WERI-Rb-1 (cell line): ENCODE data around the gene MCTS1.
"Not testable (repeated sequence)": the region's sequence is repeated elsewhere in the genome, so short reads cannot be mapped to it uniquely, and the experiment has no call there.

ENCODE experiments used
- DNase-seq: peaks from one replicate; pipeline ENCODE4 v3.0.0-alpha.2; 2020
- H3K27ac ChIP-seq: fragments of 250-450 bp; sonication (Bioruptor Pico); 2 replicates; pipeline ENCODE4 v1.5.1; 2020; ENCODE audit warnings: mild to moderate bottlenecking, moderate library complexity
- H3K27me3 ChIP-seq: fragments of 250-450 bp; sonication (Bioruptor Pico); 2 replicates; pipeline ENCODE4 v1.5.1; 2021; ENCODE audit warnings: mild to moderate bottlenecking, low read depth, moderate library complexity; ENCODE audit not compliant: insufficient read depth, severe bottlenecking
- H3K36me3 ChIP-seq: fragments of 250-450 bp; sonication (Bioruptor Pico); 2 replicates; pipeline ENCODE4 v1.5.1; 2020; ENCODE audit warnings: mild to moderate bottlenecking, moderate library complexity
- H3K4me3 ChIP-seq: 2 replicates; pipeline ENCODE4 v1.5.1; 2011; ENCODE audit warnings: low read depth, mild to moderate bottlenecking, control low read depth, low read length
- H3K9me3 ChIP-seq: fragments of 250-450 bp; sonication (Bioruptor Pico); 2 replicates; pipeline ENCODE4 v1.5.1; 2021; ENCODE audit warnings: mild to moderate bottlenecking, moderate library complexity; ENCODE audit not compliant: severe bottlenecking
- TF ChIP-seq, protein P1 (sequence below): IDR thresholded peaks from 2 replicates; pipeline ENCODE4 v1.5.1; 2011; ENCODE audit warnings: low read depth, mild to moderate bottlenecking, control low read depth, inconsistent platforms, low read length

The MCTS1 gene

DNA sequence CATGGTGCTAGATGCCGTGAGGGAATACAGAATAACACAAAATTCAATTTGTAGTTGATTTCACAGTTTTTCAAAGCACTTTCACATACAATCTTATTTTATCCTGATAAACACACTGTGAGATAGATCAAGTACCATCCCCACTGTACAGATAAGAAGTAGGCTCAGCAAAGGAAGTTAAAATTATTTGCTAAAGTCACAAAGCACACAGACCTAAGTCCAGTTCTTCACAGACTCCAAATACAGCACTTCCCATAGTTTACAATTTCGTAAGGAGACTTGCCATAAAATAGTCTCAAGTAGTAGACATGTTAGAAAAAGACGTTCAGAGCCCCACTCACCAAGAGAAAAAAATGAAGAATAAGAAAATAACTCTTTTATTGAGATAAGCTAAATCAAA is 35.3 kb upstream of the MCTS1 start:
- Histone ChIP-seq H3K36me3 (no peaks in the 10 kb centered on the region), H3K9me3 (no peaks in the 10 kb centered on the region), H3K27me3 (no peaks in the 10 kb centered on the region), H3K4me3 (no peak overlapping the region), H3K27ac (no peak overlapping the region)
- TF ChIP-seq, protein P1, sequence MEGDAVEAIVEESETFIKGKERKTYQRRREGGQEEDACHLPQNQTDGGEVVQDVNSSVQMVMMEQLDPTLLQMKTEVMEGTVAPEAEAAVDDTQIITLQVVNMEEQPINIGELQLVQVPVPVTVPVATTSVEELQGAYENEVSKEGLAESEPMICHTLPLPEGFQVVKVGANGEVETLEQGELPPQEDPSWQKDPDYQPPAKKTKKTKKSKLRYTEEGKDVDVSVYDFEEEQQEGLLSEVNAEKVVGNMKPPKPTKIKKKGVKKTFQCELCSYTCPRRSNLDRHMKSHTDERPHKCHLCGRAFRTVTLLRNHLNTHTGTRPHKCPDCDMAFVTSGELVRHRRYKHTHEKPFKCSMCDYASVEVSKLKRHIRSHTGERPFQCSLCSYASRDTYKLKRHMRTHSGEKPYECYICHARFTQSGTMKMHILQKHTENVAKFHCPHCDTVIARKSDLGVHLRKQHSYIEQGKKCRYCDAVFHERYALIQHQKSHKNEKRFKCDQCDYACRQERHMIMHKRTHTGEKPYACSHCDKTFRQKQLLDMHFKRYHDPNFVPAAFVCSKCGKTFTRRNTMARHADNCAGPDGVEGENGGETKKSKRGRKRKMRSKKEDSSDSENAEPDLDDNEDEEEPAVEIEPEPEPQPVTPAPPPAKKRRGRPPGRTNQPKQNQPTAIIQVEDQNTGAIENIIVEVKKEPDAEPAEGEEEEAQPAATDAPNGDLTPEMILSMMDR = no peak
- DNase-seq = no peak

GRCh38 chrX:120570011-120570600 is 33.8 kb upstream of the MCTS1 start:
- no peak for DNase-seq
- Histone ChIP-seq H3K36me3 (no peaks in the 10 kb centered on the region), H3K27ac (no peak overlapping the region), H3K9me3 (no peaks in the 10 kb centered on the region), H3K4me3 (no peak overlapping the region), H3K27me3 (no peaks in the 10 kb centered on the region)
- TF ChIP-seq, protein P1 = no peak

- DNase-seq, H3K9me3 ChIP-seq, H3K27me3 ChIP-seq, H3K4me3 ChIP-seq, H3K27ac ChIP-seq, H3K36me3 ChIP-seq: not testable (repeated sequence)
Observed at GRCh38 chrX:120573806-120574205, 30.1 kb upstream of the MCTS1 start.

DNA sequence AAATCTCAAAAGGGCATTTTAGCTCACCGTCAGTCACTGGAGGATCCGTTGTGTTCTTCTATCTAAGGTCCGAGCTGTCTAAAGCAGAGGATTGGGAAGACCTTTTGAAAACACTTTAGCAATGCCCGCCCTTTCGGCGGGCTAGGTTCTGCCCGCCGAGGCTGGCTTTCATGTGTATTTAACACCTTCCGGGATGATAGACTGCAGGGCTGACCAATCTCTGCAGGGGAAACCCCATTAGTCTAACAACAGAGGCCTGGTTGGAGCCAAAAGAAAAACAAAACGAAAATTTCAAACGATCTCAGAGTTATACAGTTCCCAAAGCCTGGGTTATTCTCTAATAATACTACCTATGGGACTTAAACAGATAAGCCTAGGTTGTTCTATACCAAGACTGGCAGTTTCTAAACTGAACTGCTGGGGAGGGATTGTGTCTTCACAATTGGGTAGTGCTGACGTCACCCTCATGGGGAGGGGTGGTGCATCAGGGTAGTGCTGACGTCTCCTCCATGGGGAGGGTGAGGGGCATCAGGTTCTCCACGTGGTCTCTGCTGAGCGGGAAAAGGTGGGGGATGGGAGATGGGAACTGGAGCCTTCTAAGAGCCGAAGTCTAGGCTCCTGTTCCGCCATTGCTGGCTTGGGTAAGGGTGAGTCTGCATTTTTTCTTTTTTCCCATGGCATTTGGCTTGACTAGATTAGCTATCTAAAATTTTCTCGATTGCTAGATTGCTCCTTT is 28.4 kb upstream of the MCTS1 start:
- Histone ChIP-seq H3K9me3 (no peaks in the 10 kb centered on the region), H3K36me3 (no peaks in the 10 kb centered on the region), H3K4me3 (no peak overlapping the region), H3K27me3 (peaks cover 2% of the 10 kb centered on the region), H3K27ac (no peak overlapping the region)
- no peak for DNase-seq
- TF ChIP-seq, protein P1 = no peak

- Histone ChIP-seq H3K27ac (no peak overlapping the region), H3K27me3 (peaks cover 17% of the 10 kb centered on the region), H3K36me3 (no peaks in the 10 kb centered on the region), H3K9me3 (no peaks in the 10 kb centered on the region), H3K4me3 (no peak overlapping the region)
- TF ChIP-seq, protein P1 = no peak
- DNase-seq = no peak
Observed at GRCh38 chrX:120585702-120586101, 18.2 kb upstream of the MCTS1 start.

- DNase-seq = peak; percentile 22
- TF ChIP-seq, protein P1 = no peak
- Histone ChIP-seq H3K4me3 (peak overlapping the region; percentile 68), H3K9me3 (no peaks in the 10 kb centered on the region), H3K27ac (peak overlapping the region; percentile 77), H3K27me3 (no peaks in the 10 kb centered on the region), H3K36me3 (no peaks in the 10 kb centered on the region)
Observed at GRCh38 chrX:120604361-120604782, 471 bp downstream of the MCTS1 start.
